ENCODE results near the gene ABHD4. TPM values are rescaled to one million over a fixed set of nuclear protein-coding genes. Genes with fewer than 3 reads are reported as not detected.

The ABHD4 gene
- total and polyA plus RNA-seq, 10 of the 15 experiments (the other 5 are each of a cell fraction or from before 2014, with no cell fraction given), result 5.4 to 28.7 (median 10.8) TPM

GRCh38 chr14:22588526-22589095 lies 9.5 kb upstream of the ABHD4 start (continued):
- 0 out of 2 replicates have a peak, but pooled peaks have one; percentile 65 for TF ChIP-seq CHD1 (IDR thresholded peaks at IDR 0.05; ENCODE audit: low read depth, low read length)
- TF ChIP-seq YBX1 (IDR thresholded peaks at IDR 0.05), result no peak
- 0 out of 2 replicates have a peak, but pooled peaks have one; percentile 38 for TF ChIP-seq PML (IDR thresholded peaks at IDR 0.05; ENCODE audit: low read length)
- TF ChIP-seq NFYA (IDR thresholded peaks at IDR 0.05; ENCODE audit: borderline replicate concordance, low read depth, low read length), result no peak
- no peak for TF ChIP-seq SUPT20H (IDR thresholded peaks at IDR 0.05; ENCODE audit: borderline replicate concordance, control insufficient read depth, low read depth, low read length)
- TF ChIP-seq ZNF687 (IDR thresholded peaks at IDR 0.05), result no peak
- no peak for TF ChIP-seq BCL11A (IDR thresholded peaks at IDR 0.05; ENCODE audit: low read depth, low read length)
- TF ChIP-seq HDAC2 (IDR thresholded peaks at IDR 0.05), result no peak
- TF ChIP-seq DPF2 (IDR thresholded peaks at IDR 0.05), result peak; percentile 28
- no peak for TF ChIP-seq TAF1 (IDR thresholded peaks at IDR 0.05; ENCODE audit: borderline replicate concordance, low read depth, low read length)
- 0 out of 2 replicates have a peak, but pooled peaks have one; percentile 40 for TF ChIP-seq MEF2A (IDR thresholded peaks at IDR 0.05; ENCODE audit: insufficient read depth, low read depth, low read length)
- TF ChIP-seq ZNF217 (IDR thresholded peaks at IDR 0.05), result no peak
- TF ChIP-seq ATF7 (IDR thresholded peaks at IDR 0.05; ENCODE audit: low read depth), result no peak
- TF ChIP-seq ATF2 (IDR thresholded peaks at IDR 0.05; ENCODE audit: low read length), result peak; percentile 36; the same call in 1 of the 2 replicates
- TF ChIP-seq ZNF24 (IDR thresholded peaks at IDR 0.05), result no peak
- no peak for TF ChIP-seq CREM (IDR thresholded peaks at IDR 0.05; ENCODE audit: low read depth)
- TF ChIP-seq EZH2 (IDR thresholded peaks at IDR 0.05; ENCODE audit: borderline replicate concordance, control insufficient read depth, low read depth, low read length), result no peak
- no peak for TF ChIP-seq RBBP5 (conservative IDR thresholded peaks at IDR 0.05)
- no peak for TF ChIP-seq ZNF274 (IDR thresholded peaks at IDR 0.05; ENCODE audit: insufficient read depth, insufficient read length)
- TF ChIP-seq MAX (IDR thresholded peaks at IDR 0.05; ENCODE audit: low read depth, low read length), result no peak
- no peak for TF ChIP-seq GABPA (IDR thresholded peaks at IDR 0.05; ENCODE audit: low read depth)
- TF ChIP-seq IRF3 (IDR thresholded peaks at IDR 0.05), result no peak
- no peak for TF ChIP-seq BACH1 (IDR thresholded peaks at IDR 0.05; ENCODE audit: borderline replicate concordance)
- peak; percentile 61; the same call in 1 of the 2 replicates for TF ChIP-seq MTA3 (IDR thresholded peaks at IDR 0.05; ENCODE audit: borderline replicate concordance, low read length)
- TF ChIP-seq FOXM1 (IDR thresholded peaks at IDR 0.05; ENCODE audit: low read depth, low read length), result peak; percentile 26; the same call in 1 of the 2 replicates
- TF ChIP-seq NBN (IDR thresholded peaks at IDR 0.05), result no peak
- no peak for TF ChIP-seq RAD21 (IDR thresholded peaks at IDR 0.05; ENCODE audit: insufficient read depth, low read depth, low read length)
- no peak; the same call in 1 of the 2 replicates for TF ChIP-seq TCF7 (IDR thresholded peaks at IDR 0.05; ENCODE audit: borderline replicate concordance)
